ENCODE results near the gene HOXA5.

DNA sequence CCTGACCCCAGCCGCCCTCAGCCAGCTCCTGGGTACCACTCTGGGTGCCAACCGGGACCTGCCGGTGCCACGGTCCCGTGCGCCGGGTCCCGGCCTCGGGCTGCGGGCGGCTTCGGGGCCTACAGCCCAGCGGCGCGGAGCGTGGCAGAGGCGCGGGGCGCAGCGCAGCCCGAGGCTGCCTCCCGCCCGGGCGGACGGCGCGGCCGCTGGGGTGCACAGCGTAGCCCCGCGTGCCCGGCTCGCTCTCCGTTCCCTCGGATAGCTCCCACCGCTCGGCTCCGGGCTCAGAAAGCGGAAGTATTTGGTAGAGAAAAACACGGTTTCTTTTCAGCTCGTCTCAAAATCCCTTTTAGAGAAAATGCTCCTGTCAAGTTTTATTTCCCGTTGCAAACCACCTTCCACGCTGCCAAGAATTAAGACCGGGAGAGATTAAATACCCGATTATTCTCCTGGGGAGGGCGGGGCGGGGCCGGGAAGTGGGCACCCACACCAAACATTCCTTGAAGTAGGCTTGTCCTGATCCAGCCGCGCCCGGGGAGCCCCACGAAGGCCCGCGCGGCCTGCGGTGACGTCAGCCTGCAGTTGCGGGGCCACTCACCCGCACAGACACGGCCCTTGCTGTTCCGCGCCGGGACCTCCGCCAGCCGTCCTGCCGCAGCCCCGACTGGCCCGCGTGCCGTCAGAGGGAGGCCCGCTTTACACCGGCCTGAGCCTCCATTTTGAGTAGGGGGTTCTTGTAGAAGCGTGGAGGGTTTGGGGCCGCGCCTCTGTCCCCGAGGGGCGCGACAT lies 49.3 kb upstream of the HOXA5 start:
- TF ChIP-seq, protein P1, sequence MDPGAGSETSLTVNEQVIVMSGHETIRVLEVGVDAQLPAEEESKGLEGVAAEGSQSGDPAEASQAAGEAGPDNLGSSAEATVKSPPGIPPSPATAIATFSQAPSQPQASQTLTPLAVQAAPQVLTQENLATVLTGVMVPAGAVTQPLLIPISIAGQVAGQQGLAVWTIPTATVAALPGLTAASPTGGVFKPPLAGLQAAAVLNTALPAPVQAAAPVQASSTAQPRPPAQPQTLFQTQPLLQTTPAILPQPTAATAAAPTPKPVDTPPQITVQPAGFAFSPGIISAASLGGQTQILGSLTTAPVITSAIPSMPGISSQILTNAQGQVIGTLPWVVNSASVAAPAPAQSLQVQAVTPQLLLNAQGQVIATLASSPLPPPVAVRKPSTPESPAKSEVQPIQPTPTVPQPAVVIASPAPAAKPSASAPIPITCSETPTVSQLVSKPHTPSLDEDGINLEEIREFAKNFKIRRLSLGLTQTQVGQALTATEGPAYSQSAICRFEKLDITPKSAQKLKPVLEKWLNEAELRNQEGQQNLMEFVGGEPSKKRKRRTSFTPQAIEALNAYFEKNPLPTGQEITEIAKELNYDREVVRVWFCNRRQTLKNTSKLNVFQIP (CRISPR knock-in tag; IDR thresholded peaks at IDR 0.05; ENCODE audit: borderline replicate concordance, low read depth), result no peak
- TF ChIP-seq ZNF565 (CRISPR knock-in tag; conservative IDR thresholded peaks at IDR 0.05; ENCODE audit: low read depth) (no peak), ISL1 (CRISPR knock-in tag; IDR thresholded peaks at IDR 0.05) (no peak), CSDC2 (CRISPR knock-in tag; IDR thresholded peaks at IDR 0.05) (no peak)
- TF ChIP-seq, protein P2, sequence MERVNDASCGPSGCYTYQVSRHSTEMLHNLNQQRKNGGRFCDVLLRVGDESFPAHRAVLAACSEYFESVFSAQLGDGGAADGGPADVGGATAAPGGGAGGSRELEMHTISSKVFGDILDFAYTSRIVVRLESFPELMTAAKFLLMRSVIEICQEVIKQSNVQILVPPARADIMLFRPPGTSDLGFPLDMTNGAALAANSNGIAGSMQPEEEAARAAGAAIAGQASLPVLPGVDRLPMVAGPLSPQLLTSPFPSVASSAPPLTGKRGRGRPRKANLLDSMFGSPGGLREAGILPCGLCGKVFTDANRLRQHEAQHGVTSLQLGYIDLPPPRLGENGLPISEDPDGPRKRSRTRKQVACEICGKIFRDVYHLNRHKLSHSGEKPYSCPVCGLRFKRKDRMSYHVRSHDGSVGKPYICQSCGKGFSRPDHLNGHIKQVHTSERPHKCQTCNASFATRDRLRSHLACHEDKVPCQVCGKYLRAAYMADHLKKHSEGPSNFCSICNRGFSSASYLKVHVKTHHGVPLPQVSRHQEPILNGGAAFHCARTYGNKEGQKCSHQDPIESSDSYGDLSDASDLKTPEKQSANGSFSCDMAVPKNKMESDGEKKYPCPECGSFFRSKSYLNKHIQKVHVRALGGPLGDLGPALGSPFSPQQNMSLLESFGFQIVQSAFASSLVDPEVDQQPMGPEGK (CRISPR knock-in tag; IDR thresholded peaks at IDR 0.05; ENCODE audit: borderline replicate concordance), result no peak
- TF ChIP-seq, protein P3, sequence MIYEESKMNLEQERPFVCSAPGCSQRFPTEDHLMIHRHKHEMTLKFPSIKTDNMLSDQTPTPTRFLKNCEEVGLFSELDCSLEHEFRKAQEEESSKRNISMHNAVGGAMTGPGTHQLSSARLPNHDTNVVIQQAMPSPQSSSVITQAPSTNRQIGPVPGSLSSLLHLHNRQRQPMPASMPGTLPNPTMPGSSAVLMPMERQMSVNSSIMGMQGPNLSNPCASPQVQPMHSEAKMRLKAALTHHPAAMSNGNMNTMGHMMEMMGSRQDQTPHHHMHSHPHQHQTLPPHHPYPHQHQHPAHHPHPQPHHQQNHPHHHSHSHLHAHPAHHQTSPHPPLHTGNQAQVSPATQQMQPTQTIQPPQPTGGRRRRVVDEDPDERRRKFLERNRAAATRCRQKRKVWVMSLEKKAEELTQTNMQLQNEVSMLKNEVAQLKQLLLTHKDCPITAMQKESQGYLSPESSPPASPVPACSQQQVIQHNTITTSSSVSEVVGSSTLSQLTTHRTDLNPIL (CRISPR knock-in tag; IDR thresholded peaks at IDR 0.05; ENCODE audit: low read depth), result no peak
